T-helper 9 cell (primary cell): ENCODE data around the gene HSPA12B.

Source experiments
- DNase-seq: peaks from one replicate; pipeline ENCODE4 v3.0.0-alpha.2; 2020

HSPA12B gene

GRCh38 chr20:3749087-3749688 lies 16.7 kb downstream of the HSPA12B start:
- no peak for DNase-seq

- no peak for DNase-seq
These were observed 17.4 kb downstream of the HSPA12B start for GRCh38 chr20:3749689-3750531.

GRCh38 chr20:3751305-3751674 lies 18.8 kb downstream of the HSPA12B start:
- no peak for DNase-seq

GRCh38 chr20:3751675-3752385 lies 19.3 kb downstream of the HSPA12B start:
- DNase-seq: peak; percentile 28

GRCh38 chr20:3752386-3752759 lies 19.9 kb downstream of the HSPA12B start:
- no peak for DNase-seq

- DNase-seq: peak; percentile 47
These were observed 20.6 kb downstream of the HSPA12B start for GRCh38 chr20:3753098-3753497.

- no peak for DNase-seq
These were observed 21.2 kb downstream of the HSPA12B start for GRCh38 chr20:3753501-3754275.

GRCh38 chr20:3754276-3754630 lies 21.8 kb downstream of the HSPA12B start:
- no peak for DNase-seq

- DNase-seq: no peak
These were observed 22.8 kb downstream of the HSPA12B start for GRCh38 chr20:3755269-3755668.

GRCh38 chr20:3755814-3756480 lies 23.5 kb downstream of the HSPA12B start:
- DNase-seq: no peak

GRCh38 chr20:3757268-3757667 lies 24.8 kb downstream of the HSPA12B start:
- DNase-seq: no peak

GRCh38 chr20:3758566-3758965 lies 26.1 kb downstream of the HSPA12B start:
- DNase-seq: no peak

GRCh38 chr20:3759316-3759823 lies 26.9 kb downstream of the HSPA12B start:
- DNase-seq: no peak

- DNase-seq: no peak
These were observed 27.4 kb downstream of the HSPA12B start for GRCh38 chr20:3759884-3760283.

- DNase-seq: no peak
These were observed 28.3 kb downstream of the HSPA12B start for GRCh38 chr20:3760655-3761348.

GRCh38 chr20:3763671-3764601 lies 31.5 kb downstream of the HSPA12B start:
- no peak for DNase-seq

GRCh38 chr20:3764659-3765058 lies 32.2 kb downstream of the HSPA12B start:
- no peak for DNase-seq

- DNase-seq: no peak
These were observed 32.8 kb downstream of the HSPA12B start for GRCh38 chr20:3765171-3765882.

- DNase-seq: no peak
These were observed 34.1 kb downstream of the HSPA12B start for GRCh38 chr20:3766422-3767109.
